Calu3 (cell line): ENCODE measurements around the gene EIF4G1. TPM values are rescaled to one million over a fixed set of nuclear protein-coding genes. Genes with fewer than 3 reads are reported as not detected.

ENCODE experiments used
- BruUV-seq: library from RNA; stranded (reverse); fragments of 400-500 nt; replicated peaks from 2 replicates; lab custom pipeline; 2021; lab: Mats Ljungman, UMichigan
- CTCF ChIA-PET: fragments of 300-600 bp; sonication (Branson Sonifier 250); formaldehyde crosslinking; loops from one replicate; lab custom pipeline; 2022; ENCODE audit warnings: antibody characterized with exemption; lab: Charles Lee
- DNase-seq: peaks from one replicate; pipeline ENCODE4 v3.0.0; 2022
- H3K27ac Mint-ChIP-seq: one replicate; pipeline ENCODE4 v1.8.0; 2022; ENCODE audit warnings: mixed read lengths; ENCODE audit not compliant: unreplicated experiment
- H3K27me3 Mint-ChIP-seq: one replicate; pipeline ENCODE4 v1.8.0; 2022; ENCODE audit warnings: mixed read lengths; ENCODE audit not compliant: unreplicated experiment
- H3K36me3 Mint-ChIP-seq: one replicate; pipeline ENCODE4 v1.8.0; 2022; ENCODE audit warnings: mild to moderate bottlenecking, moderate library complexity, mixed read lengths; ENCODE audit not compliant: insufficient read depth, unreplicated experiment
- H3K4me1 Mint-ChIP-seq: one replicate; pipeline ENCODE4 v1.8.0; 2022; ENCODE audit warnings: mild to moderate bottlenecking, low read depth, mixed read lengths; ENCODE audit not compliant: unreplicated experiment
- H3K4me3 Mint-ChIP-seq: one replicate; pipeline ENCODE4 v1.8.0; 2022; ENCODE audit warnings: mild to moderate bottlenecking, low read depth, moderate library complexity, mixed read lengths; ENCODE audit not compliant: unreplicated experiment
- H3K9me3 Mint-ChIP-seq: one replicate; pipeline ENCODE4 v1.8.0; 2022; ENCODE audit warnings: low read depth, mixed read lengths; ENCODE audit not compliant: unreplicated experiment
- intact Hi-C: fragments of 100-400 bp; cut with micrococcal nuclease; formaldehyde crosslinking; loops from one replicate; pipeline ENCODE4 v1.10.0; 2022; ENCODE audit not compliant: unreplicated experiment
- total RNA-seq: library from RNA; stranded (reverse); gene quantifications from 2 replicates; pipeline ENCODE4 v1.2.3, GENCODE V29; 2022
- TF ChIP-seq, protein P1 (sequence below): fragments of 200-600 bp; IDR thresholded peaks from one replicate; pipeline ENCODE4 v1.8.0; 2022; ENCODE audit warnings: antibody characterized with exemption; ENCODE audit not compliant: unreplicated experiment

The EIF4G1 gene
- total RNA-seq, 1 experiment from 2014 or later, result 673 TPM

DNA sequence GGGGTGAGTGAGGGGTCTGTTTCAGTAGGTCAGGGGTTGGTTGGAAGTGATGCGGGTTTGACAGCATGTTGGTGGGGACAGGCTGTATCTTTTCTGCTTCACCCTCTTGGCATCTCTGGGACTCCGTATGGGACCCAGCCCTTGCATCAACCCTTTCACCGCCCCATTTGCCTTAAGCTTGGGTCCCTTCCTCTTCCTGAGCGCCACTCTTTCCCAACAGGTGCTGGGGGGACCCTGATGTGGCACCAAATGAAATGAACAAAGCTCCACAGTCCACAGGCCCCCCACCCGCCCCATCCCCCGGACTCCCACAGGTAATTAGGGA lies 1.1 kb downstream of the EIF4G1 start:
- H3K9me3 Mint-ChIP-seq, result no peaks in the 10 kb centered on the region
- peak overlapping the region; percentile 61 for H3K27ac Mint-ChIP-seq
- TF ChIP-seq, protein P1, sequence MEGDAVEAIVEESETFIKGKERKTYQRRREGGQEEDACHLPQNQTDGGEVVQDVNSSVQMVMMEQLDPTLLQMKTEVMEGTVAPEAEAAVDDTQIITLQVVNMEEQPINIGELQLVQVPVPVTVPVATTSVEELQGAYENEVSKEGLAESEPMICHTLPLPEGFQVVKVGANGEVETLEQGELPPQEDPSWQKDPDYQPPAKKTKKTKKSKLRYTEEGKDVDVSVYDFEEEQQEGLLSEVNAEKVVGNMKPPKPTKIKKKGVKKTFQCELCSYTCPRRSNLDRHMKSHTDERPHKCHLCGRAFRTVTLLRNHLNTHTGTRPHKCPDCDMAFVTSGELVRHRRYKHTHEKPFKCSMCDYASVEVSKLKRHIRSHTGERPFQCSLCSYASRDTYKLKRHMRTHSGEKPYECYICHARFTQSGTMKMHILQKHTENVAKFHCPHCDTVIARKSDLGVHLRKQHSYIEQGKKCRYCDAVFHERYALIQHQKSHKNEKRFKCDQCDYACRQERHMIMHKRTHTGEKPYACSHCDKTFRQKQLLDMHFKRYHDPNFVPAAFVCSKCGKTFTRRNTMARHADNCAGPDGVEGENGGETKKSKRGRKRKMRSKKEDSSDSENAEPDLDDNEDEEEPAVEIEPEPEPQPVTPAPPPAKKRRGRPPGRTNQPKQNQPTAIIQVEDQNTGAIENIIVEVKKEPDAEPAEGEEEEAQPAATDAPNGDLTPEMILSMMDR, result no peak
- peak overlapping the region; percentile 68 for H3K4me3 Mint-ChIP-seq
- no peak for DNase-seq
- H3K36me3 Mint-ChIP-seq, result peaks cover 66% of the 10 kb centered on the region
- peaks cover 38% of the 10 kb centered on the region for H3K4me1 Mint-ChIP-seq
- BruUV-seq, result no TSS peak
- intact Hi-C loops, result no loop called here
- no peaks in the 10 kb centered on the region for H3K27me3 Mint-ChIP-seq
- CTCF ChIA-PET, result interaction anchor here (0.9 kb wide), 1 partner anchor 87 kb away, joined by 3 read pairs; no protein-coding TSS in a partner anchor

DNA sequence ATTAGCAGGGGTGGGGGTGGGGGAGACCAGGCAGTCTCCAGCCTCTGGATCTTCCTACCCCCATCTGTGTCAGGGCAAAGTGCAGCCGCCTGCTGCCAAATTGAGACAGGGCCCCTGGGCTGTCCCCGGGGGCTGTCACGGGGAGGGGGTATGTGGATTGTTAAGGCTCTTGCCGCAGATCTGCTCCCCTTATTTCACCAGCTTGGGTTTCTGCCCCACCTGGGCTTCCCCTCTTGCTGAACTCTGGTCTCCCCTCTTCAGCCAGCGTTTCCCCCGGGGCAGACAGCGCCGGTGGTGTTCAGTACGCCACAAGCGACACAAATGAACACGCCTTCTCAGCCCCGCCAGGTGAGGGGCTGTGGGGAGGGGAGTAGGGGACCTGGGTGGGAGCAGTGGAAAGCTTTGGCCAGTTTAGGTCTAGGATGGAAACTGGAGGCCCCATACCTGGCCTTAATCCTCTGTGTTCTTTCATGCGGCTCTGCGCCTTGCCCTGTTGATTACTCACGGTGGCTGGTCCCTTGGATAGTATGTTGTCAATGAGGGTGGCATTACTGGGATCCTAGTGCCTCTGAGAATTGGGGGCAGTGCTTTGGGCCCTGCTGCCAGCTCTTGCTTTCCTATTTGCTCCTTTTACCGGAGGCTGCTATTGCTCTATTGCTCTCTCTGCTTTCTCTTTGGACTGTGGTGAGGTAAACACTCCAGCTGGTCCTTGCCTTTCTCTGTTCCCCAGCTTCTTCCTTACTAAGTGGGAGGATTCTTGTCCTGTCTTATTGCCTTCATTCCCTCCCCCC lies 1.7 kb downstream of the EIF4G1 start:
- CTCF ChIA-PET, result no interaction called here
- H3K4me1 Mint-ChIP-seq, result peaks cover 42% of the 10 kb centered on the region
- H3K4me3 Mint-ChIP-seq, result peak overlapping the region; percentile 68
- no peaks in the 10 kb centered on the region for H3K27me3 Mint-ChIP-seq
- peak overlapping the region; percentile 61 for H3K27ac Mint-ChIP-seq
- TF ChIP-seq, protein P1, result no peak
- H3K36me3 Mint-ChIP-seq, result peaks cover 72% of the 10 kb centered on the region
- DNase-seq, result no peak
- no peaks in the 10 kb centered on the region for H3K9me3 Mint-ChIP-seq
- intact Hi-C loops, result no loop called here
- BruUV-seq, result no TSS peak

DNA sequence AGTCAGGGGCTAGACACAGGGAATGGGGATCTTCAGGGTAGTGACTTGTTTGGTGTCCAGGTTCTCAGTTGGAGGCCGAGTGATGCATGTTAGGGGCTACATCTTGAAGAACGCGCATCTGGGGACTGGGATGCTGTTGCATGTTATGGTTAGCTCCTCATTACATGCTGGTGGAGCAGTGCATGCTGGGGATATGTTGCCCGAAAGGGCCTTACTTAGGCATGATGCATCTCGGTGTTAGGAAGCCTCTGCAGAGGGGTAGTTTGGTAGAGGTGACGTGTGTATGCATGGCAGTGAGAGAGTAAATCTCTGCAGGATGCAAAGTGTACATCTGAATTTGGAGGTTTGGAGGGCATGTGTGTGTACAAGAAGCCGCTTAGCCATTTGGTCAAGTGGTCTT lies 2.4 kb downstream of the EIF4G1 start:
- peak overlapping the region; percentile 61 for H3K27ac Mint-ChIP-seq
- BruUV-seq, result TSS peak; percentile 37
- TF ChIP-seq, protein P1, result no peak
- H3K4me3 Mint-ChIP-seq, result peak overlapping the region; percentile 68
- no peak for DNase-seq
- no peaks in the 10 kb centered on the region for H3K9me3 Mint-ChIP-seq
- H3K27me3 Mint-ChIP-seq, result no peaks in the 10 kb centered on the region
- intact Hi-C loops, result no loop called here
- CTCF ChIA-PET, result no interaction called here
- H3K36me3 Mint-ChIP-seq, result peaks cover 79% of the 10 kb centered on the region
- peaks cover 42% of the 10 kb centered on the region for H3K4me1 Mint-ChIP-seq

DNA sequence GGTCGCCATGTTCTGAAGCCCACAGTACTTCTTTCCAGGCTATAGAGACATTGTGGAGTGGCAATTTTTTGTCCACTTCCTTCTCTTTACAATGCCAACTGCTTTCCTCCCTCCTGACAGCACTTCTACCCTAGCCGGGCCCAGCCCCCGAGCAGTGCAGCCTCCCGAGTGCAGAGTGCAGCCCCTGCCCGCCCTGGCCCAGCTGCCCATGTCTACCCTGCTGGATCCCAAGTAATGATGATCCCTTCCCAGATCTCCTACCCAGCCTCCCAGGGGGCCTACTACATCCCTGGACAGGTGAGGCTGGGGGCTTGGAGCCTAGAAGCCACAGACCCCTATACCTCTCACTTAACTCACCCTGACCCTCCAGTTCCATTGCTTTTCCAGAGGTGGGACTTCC lies 2.8 kb downstream of the EIF4G1 start:
- peak overlapping the region; percentile 1 for H3K27ac Mint-ChIP-seq
- H3K9me3 Mint-ChIP-seq, result no peaks in the 10 kb centered on the region
- peaks cover 83% of the 10 kb centered on the region for H3K36me3 Mint-ChIP-seq
- CTCF ChIA-PET, result no interaction called here
- BruUV-seq, result no TSS peak
- intact Hi-C loops, result no loop called here
- H3K4me3 Mint-ChIP-seq, result peak overlapping the region; percentile 68
- no peaks in the 10 kb centered on the region for H3K27me3 Mint-ChIP-seq
- peaks cover 42% of the 10 kb centered on the region for H3K4me1 Mint-ChIP-seq
- no peak for DNase-seq
- TF ChIP-seq, protein P1, result no peak
